Kidney (tissue), 14 donors: ENCODE results near the gene HOXD11. TPM values are rescaled to one million over a fixed set of nuclear protein-coding genes. Genes with fewer than 3 reads are reported as not detected.

ENCODE experiments used
- DNase-seq, 5 donors: peaks; one replicate each; pipeline ENCODE4 v3.0.0-alpha.2; 2013 to 2020
- FAIRE-seq: peaks from 2 replicates; lab custom pipeline; 2012; peaks lifted over from hg19 to GRCh38; lab: Jason Lieb, UNC
- H3K27ac ChIP-seq, 2 donors: one replicate each; pipeline ENCODE4 v1.7.0; 2013; ENCODE audit warnings: low read depth in 2 of 2, low read length in 2 of 2, inconsistent platforms in 1 of 2
- H3K27me3 ChIP-seq: one replicate; pipeline ENCODE4 v1.7.1; 2013; ENCODE audit warnings: low read length, inconsistent platforms; ENCODE audit not compliant: control insufficient read depth, insufficient read depth
- H3K36me3 ChIP-seq, 3 donors: one replicate each; pipeline versions ENCODE4 v1.7.0 to v1.7.1; 2013; ENCODE audit warnings: low read length in 3 of 3, control low read depth in 1 of 3, inconsistent platforms in 1 of 3; ENCODE audit not compliant: insufficient read depth in 3 of 3, control insufficient read depth in 2 of 3
- H3K4me1 ChIP-seq, 3 donors: one replicate each; pipeline versions ENCODE4 v1.7.0 to v1.7.1; 2013; ENCODE audit warnings: low read length in 3 of 3, inconsistent platforms in 1 of 3, low read depth in 1 of 3; ENCODE audit not compliant: control insufficient read depth in 2 of 3, insufficient read depth in 2 of 3
- H3K4me3 ChIP-seq, 3 donors: one replicate each; pipeline versions ENCODE4 v1.7.0 to v1.8.1; 2013; ENCODE audit warnings: low read length in 3 of 3, control low read depth in 1 of 3, inconsistent platforms in 1 of 3
- H3K9ac ChIP-seq, 3 donors: one replicate each; pipeline versions ENCODE4 v1.7.0 to v1.7.1; 2013; ENCODE audit warnings: low read length in 3 of 3, control low read depth in 1 of 3, inconsistent platforms in 1 of 3
- H3K9me3 ChIP-seq, 3 donors: one replicate each; pipeline versions ENCODE4 v1.7.0 to v1.7.1; 2013; ENCODE audit warnings: low read length in 3 of 3, control low read depth in 1 of 3, inconsistent platforms in 1 of 3; ENCODE audit not compliant: control insufficient read depth in 2 of 3, insufficient read depth in 1 of 3
- CTCF ChIP-seq: IDR thresholded peaks from 3 replicates; pipeline ENCODE4 v1.5.1; 2012; ENCODE audit warnings: mild to moderate bottlenecking, moderate library complexity, borderline replicate concordance; ENCODE audit not compliant: insufficient read depth; ENCODE audit errors: extremely low read depth
- intact Hi-C: fragments of 100-400 bp; cut with DNase I; formaldehyde crosslinking; loops from one replicate; pipeline ENCODE4 v1.11.1; 2022
- polyA plus RNA-seq: library from polyadenylated mRNA; stranded (reverse); fragments of 350-450 nt; fragmentation: Illumina TruSeq; extraction: RNeasy Lipid Tissue Mini Kit (QIAGEN cat#74804); gene quantifications from one replicate; pipeline ENCODE4 v1.2.3, GENCODE V29; 2014; ENCODE audit warnings: low read depth, low replicate concordance; ENCODE audit not compliant: insufficient read depth
- total RNA-seq: library from RNA; stranded (reverse); fragmentation: NEBNext Ultra II Directional; extraction: Animal tissue kit (Norgen Biotek cat#: 25700); gene quantifications from one replicate; pipeline ENCODE4 v1.2.1, GENCODE V29; 2021
- donor health status: control.
- donor health status: control.
- donor health status: control.
- donor health status: control.
- donor health status: control.
- donor health status: DM: yes; HTN: yes; CAD: no.
- donor health status: Normal renal cell carcinoma (clear cell type).

HOXD11 gene
- total and polyA plus RNA-seq, 2 donors from 2014 or later = 5.8 to 15.9 TPM

DNA sequence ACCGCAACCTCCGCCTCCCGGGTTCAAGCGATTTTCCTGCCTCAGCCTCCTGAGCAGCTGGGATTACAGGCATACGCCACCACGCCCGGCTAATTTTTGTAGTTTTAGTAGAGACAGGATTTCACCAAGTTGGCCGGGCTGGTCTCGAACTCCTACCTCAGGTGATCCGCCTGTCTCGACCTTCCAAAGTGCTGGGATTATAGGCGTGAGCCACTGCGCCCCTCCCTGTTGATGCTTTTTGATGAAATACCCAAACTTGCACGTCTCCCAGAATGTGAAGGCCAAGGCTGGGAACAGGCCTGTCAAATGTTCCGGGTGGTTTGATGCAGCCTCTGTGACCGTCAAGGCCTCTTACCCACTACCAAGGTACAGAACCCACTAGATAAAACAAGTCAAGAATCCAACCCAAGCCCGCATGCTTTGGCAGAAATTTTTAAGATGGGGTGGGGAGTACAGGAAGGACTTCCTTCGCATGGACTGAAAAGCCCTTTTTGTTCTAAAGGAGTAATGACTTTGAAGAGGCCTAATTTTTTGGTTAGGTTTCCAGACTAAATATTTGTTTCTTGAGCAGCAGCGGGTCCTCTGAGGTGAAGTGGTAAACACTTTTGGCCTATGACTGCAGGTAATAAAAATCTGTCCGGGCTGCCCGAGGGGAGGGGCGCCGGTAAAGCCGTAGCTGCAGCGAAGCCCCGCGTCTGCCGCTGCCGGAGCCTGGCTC lies 19.6 kb upstream of the HOXD11 start:
- no peak overlapping the region for H3K4me3 ChIP-seq
- peak in 2 of 5 donors; percentile 12 to 37 for DNase-seq
- intact Hi-C loops = no loop called here
- no peak for FAIRE-seq
- peaks cover 94% of the 10 kb centered on the region for H3K27me3 ChIP-seq
- H3K27ac ChIP-seq = no peak overlapping the region
- no peak for TF ChIP-seq CTCF
- no peaks in the 10 kb centered on the region for H3K36me3 ChIP-seq
- no peak overlapping the region for H3K9ac ChIP-seq
- no peaks in the 10 kb centered on the region for H3K9me3 ChIP-seq
- H3K4me1 ChIP-seq = peaks cover 0 to 7% (median 0%) of the 10 kb centered on the region in 3 donors

DNA sequence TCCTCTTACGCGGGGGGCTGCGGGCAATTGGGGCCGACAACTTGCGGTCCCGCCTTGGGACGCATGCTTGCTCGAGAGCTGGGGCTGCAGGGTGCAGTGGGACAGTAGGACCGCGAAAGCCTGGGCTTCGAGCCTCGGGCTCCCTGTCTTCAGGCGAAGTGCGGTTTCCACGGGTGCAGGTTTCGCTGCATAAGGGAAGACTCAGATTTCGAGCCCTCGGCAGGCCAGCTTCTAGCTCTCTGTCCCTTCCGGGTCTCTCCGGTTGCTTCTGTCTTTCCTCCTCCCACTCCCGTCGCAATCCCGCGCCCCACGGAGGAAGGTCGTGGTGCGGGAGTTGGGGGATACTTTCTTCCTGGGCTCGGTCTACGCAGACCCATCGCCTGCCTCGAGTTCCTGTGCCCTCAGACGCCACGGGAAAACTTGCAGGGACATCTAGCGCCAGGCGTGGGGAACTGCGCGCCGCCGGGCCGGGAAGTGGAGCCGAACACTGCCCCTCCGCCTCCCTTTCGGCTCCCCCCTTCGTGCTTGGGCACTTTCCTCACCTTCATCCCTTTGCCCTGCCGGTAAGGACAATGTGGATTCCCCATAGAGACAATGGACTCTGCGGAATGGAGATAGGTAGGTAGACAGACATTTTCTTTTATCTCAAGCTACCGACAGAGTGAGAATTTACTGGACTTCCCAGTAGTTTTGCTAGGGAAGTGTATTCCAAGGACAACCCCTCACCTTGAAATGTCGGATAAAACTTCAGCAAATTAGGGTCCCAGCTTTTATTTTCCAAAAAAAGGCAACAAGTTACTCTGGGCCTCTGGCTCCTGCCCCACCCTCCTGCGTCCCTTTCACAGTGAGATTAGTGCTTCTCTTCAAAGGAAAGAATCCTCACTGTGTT lies 18.8 kb upstream of the HOXD11 start:
- FAIRE-seq (no peak), DNase-seq (peak; percentile 78 to 88 (median 83))
- H3K9me3 ChIP-seq = no peaks in the 10 kb centered on the region
- peak; percentile 67 for TF ChIP-seq CTCF
- peaks cover 90% of the 10 kb centered on the region for H3K27me3 ChIP-seq
- peaks cover 0 to 10% (median 0%) of the 10 kb centered on the region in 3 donors for H3K4me1 ChIP-seq
- peak overlapping the region in 2 of 3 donors; percentile 13 to 14 for H3K4me3 ChIP-seq
- H3K9ac ChIP-seq = no peak overlapping the region
- intact Hi-C loops = no loop called here
- H3K36me3 ChIP-seq = no peaks in the 10 kb centered on the region
- no peak overlapping the region for H3K27ac ChIP-seq

DNA sequence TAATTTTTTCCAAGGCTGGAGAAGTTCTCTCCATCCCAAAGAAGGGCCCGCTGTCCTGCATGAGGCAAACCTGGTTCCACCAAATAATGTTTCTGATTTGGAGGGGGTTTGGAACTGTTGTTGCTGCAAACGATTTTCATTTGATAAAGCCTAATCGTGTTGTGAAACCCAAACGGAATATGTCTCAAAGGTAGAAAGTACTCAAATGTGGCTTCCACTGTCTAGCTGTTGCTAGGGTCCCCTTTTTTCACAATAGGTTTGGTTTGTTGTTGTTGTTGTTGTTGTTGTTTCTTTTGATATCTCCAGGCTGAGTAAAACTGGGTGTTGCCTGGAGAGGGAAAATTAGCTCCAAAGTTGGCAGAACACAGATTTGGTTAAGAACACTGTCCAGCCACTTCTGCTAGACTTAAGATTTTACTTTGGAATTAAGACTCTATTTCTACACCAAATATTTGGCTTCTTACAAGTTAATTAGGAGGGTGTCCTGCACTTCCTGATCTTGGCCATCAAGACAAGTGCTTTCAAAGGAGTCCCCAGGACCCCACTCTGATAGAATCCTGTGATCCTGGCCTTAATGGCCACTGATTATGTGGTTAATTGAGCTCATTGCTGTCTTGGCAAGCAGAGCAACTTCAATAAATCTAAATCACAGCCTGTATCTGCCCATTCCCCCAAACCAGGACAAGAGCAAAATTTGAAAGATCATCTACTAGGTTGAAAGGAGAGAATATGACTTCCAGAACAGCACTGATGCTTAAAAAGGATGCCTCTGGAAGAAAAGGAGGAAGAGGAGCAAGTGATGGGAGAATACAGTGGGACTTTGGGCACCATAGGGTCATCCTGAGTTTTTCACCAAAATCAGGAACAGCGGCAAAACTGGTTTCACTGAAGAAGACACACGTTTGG lies 17.9 kb upstream of the HOXD11 start:
- H3K9ac ChIP-seq = no peak overlapping the region
- no peak overlapping the region for H3K4me3 ChIP-seq
- intact Hi-C loops = no loop called here
- peak in 2 of 5 donors; percentile 10 to 17 for DNase-seq
- no peaks in the 10 kb centered on the region for H3K9me3 ChIP-seq
- peaks cover 90% of the 10 kb centered on the region for H3K27me3 ChIP-seq
- no peak for FAIRE-seq
- no peaks in the 10 kb centered on the region for H3K36me3 ChIP-seq
- no peak overlapping the region for H3K27ac ChIP-seq
- H3K4me1 ChIP-seq = peaks cover 0 to 10% (median 0%) of the 10 kb centered on the region in 3 donors
- TF ChIP-seq CTCF = no peak
